Measurements from ENCODE around the gene APBA2.
A peak's percentile ranks its signal among the peaks of the same experiment; 100 is the strongest.
"Not testable (repeated sequence)": the region's sequence is repeated elsewhere in the genome, so short reads cannot be mapped to it uniquely, and the experiment has no call there.

Gene APBA2

GRCh38 chr15:28885630-28886430 lies at the start of gene APBA2:
Gene APBA2, plus strand, starts transcription at chr15:28885974. Its CDS starts 167,911 bp downstream, at chr15:29053885.
- DNase-seq, result peak; percentile 65
- Mint-ChIP-seq H3K27ac (no peak within 1 kb of the TSS), H3K4me1 (peaks cover 42% of the 10 kb centered on the region), H3K27me3 (peaks cover 52% of the 10 kb centered on the region), H3K9me3 (no peaks in the 10 kb centered on the region), H3K4me3 (peak within 1 kb of the TSS; percentile 77), H3K36me3 (peaks cover 8% of the 10 kb centered on the region)
- CTCF ChIA-PET, result no interaction called here

GRCh38 chr15:28840285-28840684 lies 45.5 kb upstream of the APBA2 start:
- H3K9me3 Mint-ChIP-seq, H3K27ac Mint-ChIP-seq, H3K36me3 Mint-ChIP-seq, H3K27me3 Mint-ChIP-seq, DNase-seq, H3K4me3 Mint-ChIP-seq, CTCF ChIA-PET, H3K4me1 Mint-ChIP-seq: not testable (repeated sequence)

- H3K4me3 Mint-ChIP-seq, H3K36me3 Mint-ChIP-seq, H3K9me3 Mint-ChIP-seq, DNase-seq, CTCF ChIA-PET, H3K27me3 Mint-ChIP-seq, H3K27ac Mint-ChIP-seq: not testable (repeated sequence)
- peaks cover 13% of the 10 kb centered on the region for H3K4me1 Mint-ChIP-seq
Observed at GRCh38 chr15:28842210-28842609, 43.6 kb upstream of the APBA2 start.

GRCh38 chr15:28843520-28843919 lies 42.3 kb upstream of the APBA2 start:
- DNase-seq, H3K4me3 Mint-ChIP-seq, H3K9me3 Mint-ChIP-seq, H3K27ac Mint-ChIP-seq, H3K36me3 Mint-ChIP-seq, H3K27me3 Mint-ChIP-seq, CTCF ChIA-PET: not testable (repeated sequence)
- H3K4me1 Mint-ChIP-seq, result peaks cover 26% of the 10 kb centered on the region

- H3K27me3 Mint-ChIP-seq, CTCF ChIA-PET, H3K36me3 Mint-ChIP-seq, H3K27ac Mint-ChIP-seq, H3K9me3 Mint-ChIP-seq, H3K4me3 Mint-ChIP-seq, DNase-seq: not testable (repeated sequence)
- H3K4me1 Mint-ChIP-seq, result peaks cover 27% of the 10 kb centered on the region
Observed at GRCh38 chr15:28844147-28844546, 41.6 kb upstream of the APBA2 start.

- Mint-ChIP-seq H3K4me1 (peaks cover 27% of the 10 kb centered on the region), H3K27ac (peak overlapping the region; percentile 84)
- CTCF ChIA-PET, H3K36me3 Mint-ChIP-seq, H3K4me3 Mint-ChIP-seq, H3K27me3 Mint-ChIP-seq, H3K9me3 Mint-ChIP-seq: not testable (repeated sequence)
- peak; percentile 52 for DNase-seq
Observed at GRCh38 chr15:28847247-28847646, 38.5 kb upstream of the APBA2 start.

GRCh38 chr15:28847959-28848358 lies 37.8 kb upstream of the APBA2 start:
- H3K27me3 Mint-ChIP-seq, DNase-seq, H3K4me3 Mint-ChIP-seq, H3K9me3 Mint-ChIP-seq, CTCF ChIA-PET, H3K36me3 Mint-ChIP-seq: not testable (repeated sequence)
- Mint-ChIP-seq H3K27ac (peak overlapping the region; percentile 84), H3K4me1 (peaks cover 27% of the 10 kb centered on the region)

GRCh38 chr15:28848521-28848920 lies 37.3 kb upstream of the APBA2 start, which contains the start of gene GOLGA6L7:
Gene GOLGA6L7, minus strand, starts transcription at chr15:28848644. Its CDS starts 95 bp downstream, at chr15:28848549.
- H3K4me3 Mint-ChIP-seq, H3K27me3 Mint-ChIP-seq, H3K9me3 Mint-ChIP-seq, H3K36me3 Mint-ChIP-seq, CTCF ChIA-PET: not testable (repeated sequence)
- Mint-ChIP-seq H3K27ac (peak within 1 kb of the TSS; percentile 84), H3K4me1 (peaks cover 27% of the 10 kb centered on the region)
- peak; percentile 34 for DNase-seq

- H3K27ac Mint-ChIP-seq, H3K36me3 Mint-ChIP-seq, H3K27me3 Mint-ChIP-seq, DNase-seq, CTCF ChIA-PET, H3K4me3 Mint-ChIP-seq, H3K9me3 Mint-ChIP-seq: not testable (repeated sequence)
- peaks cover 27% of the 10 kb centered on the region for H3K4me1 Mint-ChIP-seq
Observed at GRCh38 chr15:28849271-28849670, 36.5 kb upstream of the APBA2 start.

GRCh38 chr15:28849766-28850165 lies 36.0 kb upstream of the APBA2 start:
- H3K4me3 Mint-ChIP-seq, H3K36me3 Mint-ChIP-seq, CTCF ChIA-PET, H3K27ac Mint-ChIP-seq, DNase-seq, H3K27me3 Mint-ChIP-seq, H3K9me3 Mint-ChIP-seq: not testable (repeated sequence)
- peaks cover 27% of the 10 kb centered on the region for H3K4me1 Mint-ChIP-seq

- H3K36me3 Mint-ChIP-seq, CTCF ChIA-PET, H3K4me1 Mint-ChIP-seq, H3K9me3 Mint-ChIP-seq, H3K27ac Mint-ChIP-seq, H3K27me3 Mint-ChIP-seq, DNase-seq, H3K4me3 Mint-ChIP-seq: not testable (repeated sequence)
Observed at GRCh38 chr15:28853654-28854053, 32.1 kb upstream of the APBA2 start.

GRCh38 chr15:28854578-28854977 lies 31.2 kb upstream of the APBA2 start:
- H3K27me3 Mint-ChIP-seq, H3K9me3 Mint-ChIP-seq, CTCF ChIA-PET, H3K4me1 Mint-ChIP-seq, DNase-seq, H3K36me3 Mint-ChIP-seq, H3K27ac Mint-ChIP-seq, H3K4me3 Mint-ChIP-seq: not testable (repeated sequence)

GRCh38 chr15:28861031-28861534 lies 24.7 kb upstream of the APBA2 start:
- Mint-ChIP-seq H3K9me3 (no peaks in the 10 kb centered on the region), H3K27ac (no peak overlapping the region), H3K36me3 (no peaks in the 10 kb centered on the region), H3K4me1 (no peaks in the 10 kb centered on the region), H3K27me3 (no peaks in the 10 kb centered on the region), H3K4me3 (no peak overlapping the region)
- CTCF ChIA-PET, result no interaction called here
- DNase-seq, result no peak

- H3K27ac Mint-ChIP-seq, H3K27me3 Mint-ChIP-seq, H3K9me3 Mint-ChIP-seq, DNase-seq, CTCF ChIA-PET, H3K36me3 Mint-ChIP-seq, H3K4me3 Mint-ChIP-seq, H3K4me1 Mint-ChIP-seq: not testable (repeated sequence)
Observed at GRCh38 chr15:28861589-28862293, 24.0 kb upstream of the APBA2 start.

GRCh38 chr15:28868744-28869345 lies 16.9 kb upstream of the APBA2 start:
- H3K9me3 Mint-ChIP-seq, result no peaks in the 10 kb centered on the region
- no peaks in the 10 kb centered on the region for H3K36me3 Mint-ChIP-seq
- CTCF ChIA-PET, result no interaction called here
- no peak for DNase-seq
- no peak overlapping the region for H3K4me3 Mint-ChIP-seq
- no peaks in the 10 kb centered on the region for H3K4me1 Mint-ChIP-seq
- peaks cover 22% of the 10 kb centered on the region for H3K27me3 Mint-ChIP-seq
- H3K27ac Mint-ChIP-seq, result no peak overlapping the region
